Right forelimb (tissue), 1 donor: ENCODE data around the gene PRSS8.
"Not testable (repeated sequence)": the region's sequence is repeated elsewhere in the genome, so short reads cannot be mapped to it uniquely, and the experiment has no call there.

Experiments used
- DNase-seq: peaks from one replicate; pipeline ENCODE4 v3.0.0-alpha.2; 2018

Gene PRSS8

DNA sequence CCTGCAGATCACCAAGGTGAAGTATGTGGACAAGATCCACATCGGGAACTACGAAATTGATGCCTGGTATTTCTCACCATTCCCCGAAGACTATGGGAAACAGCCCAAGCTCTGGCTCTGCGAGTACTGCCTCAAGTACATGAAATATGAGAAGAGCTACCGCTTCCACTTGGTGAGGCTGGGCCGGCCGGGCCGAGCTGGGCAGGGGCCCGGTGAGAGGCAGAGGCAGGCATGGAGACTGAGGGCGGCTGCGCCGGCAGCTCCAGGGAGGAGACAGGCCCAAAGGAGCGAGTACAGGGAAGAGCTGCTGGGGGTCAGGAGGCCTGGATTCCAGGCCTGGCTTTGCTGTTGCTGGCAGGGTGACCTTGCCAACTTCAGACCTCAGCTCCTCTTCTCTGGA lies 8.3 kb downstream of the PRSS8 start:
- DNase-seq: no peak

- no peak for DNase-seq
Measured at GRCh38 chr16:31125844-31126243, 9.7 kb downstream of the PRSS8 start.

GRCh38 chr16:31120129-31120528 lies 15.4 kb downstream of the PRSS8 start:
- no peak for DNase-seq

DNA sequence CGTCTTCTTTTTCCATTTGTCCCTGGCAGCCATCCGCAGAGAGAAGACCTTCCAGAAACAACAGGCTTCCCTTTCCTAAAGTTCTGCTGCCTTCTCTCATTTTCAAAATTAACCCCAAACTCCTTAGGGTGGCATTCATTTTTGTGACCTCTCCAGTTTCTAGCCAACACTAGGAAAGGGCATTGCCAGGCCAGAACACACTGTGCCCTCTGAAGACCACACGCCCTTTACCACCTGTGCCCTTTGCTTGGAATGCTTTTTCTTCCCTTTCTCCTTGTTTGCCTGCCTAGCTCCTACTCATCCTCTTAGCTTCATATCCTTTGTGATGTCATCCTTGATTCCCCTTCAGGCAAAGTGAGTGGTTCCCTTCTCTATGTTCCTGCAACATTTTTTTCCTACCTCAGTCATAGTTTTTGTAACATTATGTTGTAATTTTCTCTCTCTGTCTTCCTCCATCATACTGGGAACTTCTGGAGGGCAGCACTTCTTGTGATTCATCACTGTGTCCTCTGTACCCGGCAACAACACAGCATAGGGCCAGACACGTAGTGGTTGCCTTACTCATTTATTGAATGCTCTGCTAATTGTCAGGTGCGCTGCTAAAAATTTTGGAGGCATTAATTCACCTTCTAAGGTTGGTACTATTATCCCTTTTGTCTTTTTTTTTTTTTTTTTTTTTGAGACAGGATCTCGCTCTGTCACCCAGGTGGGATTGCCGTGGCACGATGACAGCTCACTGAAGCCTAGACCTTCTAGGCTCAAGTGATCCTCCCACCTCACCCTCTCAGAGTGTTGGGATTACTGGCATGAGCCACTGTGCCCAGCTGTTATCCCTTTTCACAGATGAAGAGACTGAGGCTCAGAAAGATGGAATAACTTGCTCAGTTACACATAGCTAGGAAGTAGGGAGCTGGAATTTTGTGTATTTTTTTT lies 17.0 kb downstream of the PRSS8 start:
- DNase-seq: no peak

GRCh38 chr16:31117384-31118222 lies 17.9 kb downstream of the PRSS8 start, which contains the start of gene KAT8:
Gene KAT8, plus strand, starts transcription at chr16:31117664. Its CDS starts 18 bp downstream, at chr16:31117682.
- peak; percentile 99 for DNase-seq

GRCh38 chr16:31114468-31114867 lies 21.1 kb downstream of the PRSS8 start:
- DNase-seq: no peak

DNA sequence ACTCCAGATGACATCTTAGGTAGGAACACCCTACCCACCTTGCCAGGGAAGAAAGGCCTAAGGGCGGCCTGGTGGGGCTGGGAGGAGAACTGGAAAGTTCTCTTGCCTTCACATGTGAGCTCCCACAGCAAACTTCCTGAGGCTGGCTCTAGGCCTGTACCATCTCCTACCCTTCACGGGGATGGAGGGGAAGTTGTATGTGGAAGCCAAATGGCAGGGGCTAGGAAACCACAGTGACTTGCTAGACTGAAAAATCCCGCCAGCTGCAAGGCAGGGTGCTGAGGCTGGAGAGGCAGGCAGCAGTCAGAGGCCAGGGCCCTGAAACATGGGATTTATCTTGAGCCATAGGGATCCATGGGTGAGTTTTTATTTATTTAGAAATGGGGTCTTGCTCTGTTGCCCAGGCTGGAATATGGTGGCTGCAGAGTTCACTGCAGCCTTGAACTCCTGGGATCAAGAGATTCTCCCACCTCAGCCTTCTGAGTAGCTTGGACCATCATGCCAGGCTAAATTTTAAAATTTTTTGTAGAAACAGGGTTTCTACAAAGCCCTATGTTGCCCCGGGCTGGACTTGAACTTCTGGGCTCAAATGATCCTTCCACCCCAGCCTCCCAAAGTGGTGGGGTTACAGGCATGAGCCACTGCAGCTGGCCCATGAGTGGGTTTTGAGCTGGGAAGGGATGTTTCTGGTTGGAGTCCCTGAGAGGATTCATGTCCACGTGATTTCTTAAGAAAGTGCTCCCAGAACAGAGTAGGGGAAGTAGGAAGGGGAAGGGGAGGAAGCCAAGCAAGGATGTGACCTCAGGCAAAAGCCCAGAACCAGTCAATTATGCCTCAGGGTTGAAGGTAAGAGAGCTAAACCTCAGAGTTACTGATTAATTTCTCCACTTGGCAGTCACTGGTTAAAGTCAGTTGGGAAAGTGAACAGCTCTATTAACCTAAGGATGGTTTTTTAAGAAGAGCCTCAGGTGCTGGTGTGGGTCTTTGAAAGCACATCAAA lies 22.1 kb downstream of the PRSS8 start:
- no peak for DNase-seq

DNA sequence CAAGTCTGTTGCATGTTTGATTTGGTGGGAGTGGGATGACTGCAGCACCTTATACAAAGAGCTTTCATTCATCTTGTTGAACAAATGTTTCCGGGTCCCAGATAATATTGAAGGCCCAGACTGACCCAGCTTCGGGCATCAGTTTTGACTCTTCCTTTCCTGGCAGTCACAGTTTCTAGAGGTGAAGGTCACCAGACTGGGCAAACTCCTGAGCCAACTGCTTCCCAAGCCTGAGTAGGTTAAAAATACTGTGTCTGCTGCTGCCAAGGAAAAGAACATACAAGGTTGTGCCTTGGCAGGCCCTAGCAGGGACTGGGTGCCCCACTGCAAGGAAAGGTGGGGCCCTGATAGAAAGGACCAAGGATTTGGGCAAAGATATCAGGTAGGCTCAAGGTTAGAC lies 22.8 kb downstream of the PRSS8 start:
- DNase-seq: no peak

- DNase-seq: no peak
Measured at GRCh38 chr16:31111881-31112466, 23.6 kb downstream of the PRSS8 start.

- no peak for DNase-seq
Measured at GRCh38 chr16:31110106-31111034, 25.2 kb downstream of the PRSS8 start.

DNA sequence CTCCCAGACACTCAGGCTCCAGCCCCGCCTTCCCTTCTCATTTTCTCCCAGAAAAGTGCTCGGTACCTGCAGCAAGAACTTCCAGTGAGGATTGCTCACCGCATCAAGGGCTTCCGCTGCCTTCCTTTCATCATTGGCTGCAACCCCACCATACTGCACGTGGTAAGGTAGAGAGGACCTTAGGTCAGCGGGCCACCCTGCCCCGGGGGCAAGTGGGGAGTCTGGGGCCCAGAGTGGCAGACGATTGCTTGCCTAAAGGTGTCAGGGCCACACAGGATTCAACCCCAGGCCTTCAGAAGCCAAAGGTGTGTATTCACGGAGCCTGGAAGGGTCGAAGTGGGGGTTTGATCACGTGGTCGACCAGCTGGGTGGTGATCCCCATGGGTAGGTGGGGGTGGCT lies 25.9 kb downstream of the PRSS8 start:
- no peak for DNase-seq

GRCh38 chr16:31108794-31109558 lies 26.6 kb downstream of the PRSS8 start:
- DNase-seq: no peak

DNA sequence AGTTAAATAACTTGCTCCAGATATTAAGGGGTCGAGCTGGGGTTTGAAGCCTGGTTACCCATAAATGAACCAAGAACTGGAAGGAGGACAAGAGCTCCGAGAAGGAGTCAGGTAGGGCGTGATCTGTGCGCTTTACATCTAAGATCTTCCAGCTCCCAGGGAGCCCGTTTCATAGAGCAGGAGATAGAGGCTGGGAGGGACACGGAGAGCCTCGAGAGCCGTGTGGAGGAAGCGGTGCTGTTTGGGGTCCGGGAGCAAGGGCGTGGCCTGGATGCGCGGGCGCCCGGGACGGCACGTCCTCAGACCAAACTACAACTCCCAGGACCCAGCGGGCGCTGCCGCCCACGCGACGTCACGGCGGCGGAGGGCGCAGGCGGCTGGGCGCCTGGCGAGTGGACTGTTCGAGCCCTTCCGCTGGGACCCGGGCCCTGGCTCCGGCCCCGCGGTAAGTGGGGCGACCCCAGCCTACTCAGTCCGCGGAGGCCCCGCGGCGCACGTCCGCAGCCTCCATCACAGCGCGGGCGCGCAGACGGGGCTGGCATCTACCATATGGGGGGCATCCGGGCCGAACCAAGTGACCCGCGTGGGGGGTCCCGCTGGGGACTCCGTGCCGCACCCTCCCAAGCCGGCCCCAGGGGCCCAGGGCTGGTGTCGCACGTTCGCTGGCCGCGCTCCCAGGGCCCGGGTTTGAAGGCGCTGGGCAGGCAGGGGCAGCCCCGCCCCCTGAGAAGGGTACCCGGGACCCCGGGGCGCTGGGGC lies 27.3 kb downstream of the PRSS8 start, which contains the start of gene BCKDK:
Gene BCKDK, plus strand, starts transcription at position 352 of the 759 bp plus-strand sequence. CDS start 838 bp downstream, outside the sequence.
- peak; percentile 81 for DNase-seq

GRCh38 chr16:31107465-31107867 lies 28.1 kb downstream of the PRSS8 start:
- no peak for DNase-seq

DNA sequence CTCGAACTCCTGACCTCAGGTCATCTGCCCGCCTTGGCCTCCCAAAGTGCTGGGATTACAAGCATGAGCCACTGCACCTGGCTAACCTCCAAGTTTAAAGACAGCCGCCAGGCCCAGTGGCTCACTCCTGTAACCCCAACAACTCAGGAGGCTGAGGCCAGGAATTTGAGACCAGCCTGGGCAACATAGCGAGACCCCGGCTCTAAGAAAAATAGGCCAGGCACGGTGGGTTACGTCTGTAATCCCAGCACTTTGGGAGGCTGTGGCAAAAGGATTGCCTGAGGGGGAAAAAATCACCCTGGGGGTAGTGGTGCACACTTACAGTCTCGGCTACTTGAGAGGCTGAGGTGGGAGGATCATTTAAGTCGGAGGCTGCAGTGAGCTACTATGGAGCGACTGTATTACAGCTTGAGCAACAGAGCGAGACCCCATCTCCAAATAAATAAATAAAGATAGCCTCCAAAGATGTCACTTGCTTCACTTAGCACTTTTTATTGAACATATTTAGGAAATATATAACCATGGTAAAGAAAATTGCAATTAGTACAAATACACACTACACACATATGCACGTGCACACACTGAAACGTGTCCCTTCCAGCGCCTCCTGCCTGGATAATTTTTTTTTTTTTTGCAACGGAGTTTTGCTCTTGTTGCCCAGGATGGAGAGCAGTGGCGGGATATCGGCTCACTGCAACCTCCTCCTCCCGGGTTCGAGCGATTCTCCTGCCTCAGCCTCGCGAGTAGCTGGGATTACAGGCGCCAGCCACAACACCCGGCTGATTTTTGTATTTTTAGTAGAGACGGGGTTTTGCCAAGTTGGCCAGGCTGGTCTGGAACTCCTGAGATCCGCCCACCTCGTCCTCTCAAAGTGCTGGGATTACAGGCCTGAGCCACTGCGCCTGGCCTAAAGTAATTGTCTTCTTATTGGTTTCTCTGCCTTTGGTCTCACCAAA lies 28.7 kb downstream of the PRSS8 start:
- DNase-seq: no peak

DNA sequence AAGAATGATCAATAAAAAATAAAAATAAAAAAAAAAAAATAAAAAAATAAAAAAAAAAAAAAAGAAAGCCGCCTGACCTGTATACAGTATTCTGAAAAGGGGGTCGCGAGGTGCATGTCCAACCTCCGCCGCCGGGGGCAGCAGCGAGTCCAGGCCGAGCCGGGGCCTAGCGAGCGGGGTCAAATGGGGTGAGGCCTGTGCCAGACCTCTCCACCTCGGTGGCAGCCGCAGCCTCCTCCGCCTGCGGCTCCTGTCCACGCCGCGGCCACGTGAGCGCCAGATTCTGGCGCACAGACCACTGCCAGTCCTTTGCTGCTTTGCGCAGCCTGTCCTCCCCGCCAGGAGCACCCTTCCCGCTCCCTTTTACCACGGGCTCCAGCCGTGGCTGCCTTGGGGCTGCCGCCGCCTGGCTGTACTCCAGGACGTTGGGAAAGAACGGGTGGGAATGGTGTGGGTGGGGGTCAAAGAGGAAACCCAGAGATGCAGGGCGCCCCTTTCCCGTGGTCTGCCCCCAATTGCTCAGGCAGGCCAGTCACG lies 29.8 kb downstream of the PRSS8 start:
- DNase-seq: peak; percentile 86

- DNase-seq: not testable (repeated sequence)
Measured at GRCh38 chr16:31100876-31101641, 34.5 kb downstream of the PRSS8 start.
